SK-N-MC (cell line): Measurements from ENCODE around the gene LASP1.

ENCODE experiments used
- EZH2 ChIP-seq: fragments of 200-600 bp; sonication (generic); IDR thresholded peaks from one replicate; pipeline ENCODE4 v1.6.1; 2017; ENCODE audit warnings: antibody characterized with exemption
- POLR2AphosphoS5 ChIP-seq: IDR thresholded peaks from 2 replicates; pipeline ENCODE4 v1.6.1; 2012; ENCODE audit warnings: mild to moderate bottlenecking, low read depth, low read length, borderline replicate concordance

- no peak for TF ChIP-seq POLR2AphosphoS5
- TF ChIP-seq EZH2: no peak
These were observed 21.3 kb upstream of the LASP1 start for GRCh38 chr17:38848557-38848891.
